ENCODE data around the gene CENPF.
"Not testable (repeated sequence)": the region's sequence is repeated elsewhere in the genome, so short reads cannot be mapped to it uniquely, and the experiment has no call there.

The CENPF gene

GRCh38 chr1:214607492-214608215 is 4.7 kb downstream of the CENPF start:
- not testable (repeated sequence) for H3K27ac ChIP-seq

DNA sequence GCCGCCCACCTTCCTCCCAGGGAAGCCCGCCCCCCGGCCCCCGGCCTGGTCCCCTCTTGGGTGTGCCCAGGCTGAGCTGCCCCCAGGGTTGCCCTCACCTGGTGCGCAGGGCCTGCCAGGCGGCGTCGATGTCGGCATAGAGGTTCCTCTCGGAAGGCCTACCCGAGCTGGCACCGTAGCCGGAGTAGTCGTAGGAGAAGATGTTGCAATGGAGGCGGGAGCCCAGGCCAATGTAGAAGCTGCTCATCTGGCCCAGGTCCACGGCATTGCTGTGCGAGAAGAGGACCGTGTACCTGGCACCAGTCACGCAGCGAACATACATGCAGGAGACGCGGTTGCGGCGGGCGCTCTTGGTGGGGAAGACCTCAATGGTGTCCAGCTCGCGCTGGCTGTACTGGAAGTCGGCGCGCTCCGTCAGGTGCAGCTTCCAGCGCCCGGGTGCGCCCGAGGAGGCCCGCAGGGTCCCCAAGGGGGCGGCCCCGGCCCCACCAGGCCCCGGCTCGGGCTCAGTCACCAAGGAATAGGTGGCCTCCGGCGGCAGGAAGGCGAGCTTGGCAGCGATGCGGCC is 5.3 kb downstream of the CENPF start:
- H3K27ac ChIP-seq: not testable (repeated sequence)

- H3K27ac ChIP-seq: not testable (repeated sequence)
These were observed 5.8 kb downstream of the CENPF start for GRCh38 chr1:214608817-214609216.

DNA sequence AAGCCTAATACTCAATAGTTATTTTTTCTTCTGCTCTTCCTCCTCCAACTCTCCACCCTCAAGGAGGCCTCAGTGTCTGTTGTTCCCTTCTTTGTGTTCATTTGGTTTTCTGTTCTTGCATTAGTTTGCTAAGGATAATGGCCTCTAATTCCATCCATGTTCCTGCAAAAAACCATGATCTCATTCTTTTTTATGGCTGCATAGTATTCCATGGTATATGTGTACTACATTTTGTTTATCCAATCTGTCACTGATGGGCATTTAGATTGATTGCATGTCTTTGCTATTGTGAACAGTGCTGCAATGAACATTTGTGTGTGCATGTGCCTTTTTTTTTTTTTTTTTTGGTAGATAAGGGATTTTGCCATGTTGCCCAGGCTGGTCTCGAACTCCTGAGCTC is 6.7 kb downstream of the CENPF start:
- no peak overlapping the region for H3K27ac ChIP-seq

DNA sequence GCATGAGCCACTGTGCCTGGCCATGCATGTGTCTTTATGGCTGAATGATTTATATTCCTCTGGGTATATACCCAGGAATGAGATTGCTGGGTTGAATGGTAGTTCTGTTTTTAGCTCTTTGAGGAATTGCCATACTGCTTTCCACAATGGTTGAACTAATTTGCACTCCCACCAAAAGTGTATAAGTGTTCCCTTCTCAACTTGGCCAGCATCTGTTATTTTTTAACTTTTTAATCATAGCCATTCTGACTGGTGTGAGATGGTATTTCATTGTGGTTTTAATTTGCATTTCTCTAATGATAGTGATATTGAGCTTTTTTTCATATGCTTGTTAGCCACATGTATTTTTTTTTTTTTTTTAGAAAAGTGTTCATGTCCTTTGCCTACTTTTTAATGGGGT is 7.1 kb downstream of the CENPF start:
- not testable (repeated sequence) for H3K27ac ChIP-seq

More for the DNA sequence above, 6.7 kb downstream of the CENPF start:
- TF ChIP-seq CTCF (IDR thresholded peaks at IDR 0.05) (no peak), ZFX (IDR thresholded peaks at IDR 0.05; ENCODE audit: borderline replicate concordance) (no peak)

DNA sequence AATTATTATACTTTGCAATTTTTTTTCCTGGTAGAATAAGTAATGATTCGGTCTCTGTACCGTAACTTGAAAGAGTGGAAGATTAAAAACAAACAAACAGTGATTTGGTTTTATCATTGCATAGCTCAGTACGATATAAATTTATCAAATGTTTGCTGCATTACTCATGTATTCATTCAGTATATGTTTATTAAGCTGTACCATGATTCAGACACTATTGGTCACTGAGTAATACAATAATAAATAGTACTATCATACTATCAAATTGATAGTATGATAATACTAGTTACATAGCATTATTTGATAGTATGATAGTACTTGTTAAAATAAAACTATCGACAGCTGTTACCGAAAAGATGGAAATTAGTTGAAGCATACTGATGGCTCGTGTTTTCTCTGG is 12.1 kb downstream of the CENPF start:
- no peak for TF ChIP-seq ZFX (IDR thresholded peaks at IDR 0.05; ENCODE audit: borderline replicate concordance)
- no peak for TF ChIP-seq CTCF (IDR thresholded peaks at IDR 0.05)

DNA sequence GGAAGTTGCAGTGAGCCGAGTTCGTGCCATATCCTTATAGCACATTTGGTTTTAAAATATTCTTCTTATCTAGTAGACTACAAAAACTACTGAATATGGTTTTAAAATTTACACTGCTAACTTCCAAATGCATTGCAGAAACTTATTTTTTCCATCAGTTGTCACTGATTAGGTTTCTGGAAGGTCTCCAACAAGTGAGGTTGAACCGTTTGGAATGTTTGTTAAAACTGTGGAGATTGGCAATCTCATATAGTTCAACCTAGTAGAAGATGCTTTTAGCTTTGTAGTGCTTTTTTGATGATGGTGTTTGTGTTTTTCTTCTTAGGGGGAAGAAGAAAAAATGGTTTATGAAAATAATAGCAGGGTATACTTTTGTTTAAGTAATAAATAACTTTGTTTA is 12.9 kb downstream of the CENPF start:
- no peak overlapping the region for H3K27ac ChIP-seq
- no peak for TF ChIP-seq CTCF (IDR thresholded peaks at IDR 0.05)
- TF ChIP-seq ZFX (IDR thresholded peaks at IDR 0.05; ENCODE audit: borderline replicate concordance): no peak

More for the DNA sequence above, 12.1 kb downstream of the CENPF start:
- no peak overlapping the region for H3K27ac ChIP-seq

DNA sequence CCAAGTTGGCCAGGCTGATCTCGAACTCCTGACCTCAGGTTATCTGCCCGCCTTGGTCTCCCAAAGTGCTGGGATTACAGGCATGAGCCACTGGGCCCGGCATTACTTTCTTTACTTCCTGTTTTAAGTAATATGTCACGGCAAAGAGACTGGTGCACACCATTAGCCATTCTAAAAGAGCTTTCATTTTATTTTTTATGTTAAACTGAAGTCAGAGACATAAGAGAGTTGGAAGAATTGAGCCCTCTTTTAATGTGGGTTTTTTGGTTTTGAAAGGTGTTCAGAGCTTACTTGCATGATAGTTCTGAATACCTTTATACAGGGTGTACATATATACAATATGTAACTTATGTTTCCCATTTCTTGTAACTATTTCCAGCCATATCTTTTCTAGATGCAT is 14.3 kb downstream of the CENPF start:
- no peak overlapping the region for H3K27ac ChIP-seq
- TF ChIP-seq ZFX (IDR thresholded peaks at IDR 0.05; ENCODE audit: borderline replicate concordance) (no peak), CTCF (IDR thresholded peaks at IDR 0.05) (no peak)

DNA sequence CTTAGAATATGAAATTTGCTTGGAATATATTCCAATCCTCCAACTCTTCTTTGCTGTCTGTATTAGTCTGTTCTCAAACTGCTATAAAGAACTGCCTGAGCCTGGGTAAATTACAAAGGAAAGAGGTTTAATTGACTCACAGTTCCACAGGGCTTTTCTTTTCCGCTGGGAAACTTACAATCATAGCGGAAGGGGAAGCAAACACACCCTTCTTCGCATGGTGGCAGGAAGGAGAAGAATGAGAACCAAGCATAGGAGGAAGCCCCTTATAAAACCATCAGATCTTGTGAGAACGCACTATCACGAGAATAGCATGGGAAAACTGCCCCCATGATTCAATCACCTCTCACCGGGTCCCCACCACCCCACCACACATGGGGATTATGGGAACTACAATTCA is 14.8 kb downstream of the CENPF start:
- TF ChIP-seq CTCF (IDR thresholded peaks at IDR 0.05): no peak
- no peak for TF ChIP-seq ZFX (IDR thresholded peaks at IDR 0.05; ENCODE audit: borderline replicate concordance)

More for the DNA sequence above, 14.8 kb downstream of the CENPF start:
- H3K27ac ChIP-seq: no peak overlapping the region
